Mesothelial cell of epicardium (in vitro differentiated cells): ENCODE data around the gene KCNB1. TPM values are rescaled to one million over a fixed set of nuclear protein-coding genes. Genes with fewer than 3 reads are reported as not detected.

ENCODE experiments used
- DNase-seq, 2 experiments: peaks; one replicate each; pipeline ENCODE4 v3.0.0; 2021; ENCODE audit warnings: low spot score in 2 of 2; ENCODE audit not compliant: unreplicated experiment in 2 of 2
- H3K27ac Mint-ChIP-seq: 2 replicates; pipeline ENCODE4 v1.8.0; 2021; ENCODE audit warnings: mixed read lengths
- H3K27me3 Mint-ChIP-seq: 2 replicates; pipeline ENCODE4 v1.8.0; 2021; ENCODE audit warnings: low read depth, mixed read lengths
- H3K36me3 Mint-ChIP-seq: 2 replicates; pipeline ENCODE4 v1.8.0; 2021; ENCODE audit warnings: mixed read lengths
- H3K4me1 Mint-ChIP-seq: 2 replicates; pipeline ENCODE4 v1.8.0; 2021; ENCODE audit warnings: mixed read lengths
- H3K4me3 Mint-ChIP-seq: 2 replicates; pipeline ENCODE4 v1.8.0; 2021; ENCODE audit warnings: mild to moderate bottlenecking, moderate library complexity, mixed read lengths
- H3K9me3 Mint-ChIP-seq: 2 replicates; pipeline ENCODE4 v1.8.0; 2021; ENCODE audit warnings: mixed read lengths
- CTCF ChIP-seq: fragments of 200-600 bp; sonication (generic); IDR thresholded peaks from one replicate; pipeline ENCODE4 v1.5.0; 2021; ENCODE audit warnings: antibody characterized with exemption; ENCODE audit not compliant: unreplicated experiment
- total RNA-seq: library from RNA; stranded (reverse); gene quantifications from 3 replicates; pipeline ENCODE4 v1.2.1, GENCODE V29; 2021

The KCNB1 gene
- 0.51 to 1.1 TPM (median 0.52 TPM) in 3 replicates for total RNA-seq

GRCh38 chr20:49482621-49483017 lies at the start of gene KCNB1:
TSS of gene KCNB1 (minus strand) at chr20:49482668. CDS start at chr20:49482480, 188 bp downstream.
- TF ChIP-seq CTCF, result no peak
- DNase-seq, result peak; percentile 75 to 90
- peaks cover 79% of the 10 kb centered on the region for H3K27me3 Mint-ChIP-seq
- H3K36me3 Mint-ChIP-seq, result no peaks in the 10 kb centered on the region
- H3K9me3 Mint-ChIP-seq, result no peaks in the 10 kb centered on the region
- H3K27ac Mint-ChIP-seq, result no peak within 1 kb of the TSS
- peaks cover 6% of the 10 kb centered on the region for H3K4me1 Mint-ChIP-seq
- H3K4me3 Mint-ChIP-seq, result peak within 1 kb of the TSS; percentile 56

GRCh38 chr20:49529470-49529869 lies 47.0 kb upstream of the KCNB1 start:
- H3K4me3 Mint-ChIP-seq, result no peak overlapping the region
- DNase-seq, result no peak
- no peaks in the 10 kb centered on the region for H3K4me1 Mint-ChIP-seq
- H3K27me3 Mint-ChIP-seq, result no peaks in the 10 kb centered on the region
- TF ChIP-seq CTCF, result no peak
- peaks cover 43% of the 10 kb centered on the region for H3K36me3 Mint-ChIP-seq
- no peak overlapping the region for H3K27ac Mint-ChIP-seq
- no peaks in the 10 kb centered on the region for H3K9me3 Mint-ChIP-seq

GRCh38 chr20:49526568-49526967 lies 44.1 kb upstream of the KCNB1 start:
- Mint-ChIP-seq H3K4me1 (no peaks in the 10 kb centered on the region), H3K27ac (no peak overlapping the region), H3K27me3 (no peaks in the 10 kb centered on the region), H3K4me3 (no peak overlapping the region), H3K9me3 (peaks cover 7% of the 10 kb centered on the region), H3K36me3 (peaks cover 56% of the 10 kb centered on the region)
- no peak for DNase-seq
- TF ChIP-seq CTCF, result no peak

- H3K4me1 Mint-ChIP-seq, result no peaks in the 10 kb centered on the region
- no peak overlapping the region for H3K27ac Mint-ChIP-seq
- no peak for TF ChIP-seq CTCF
- no peak for DNase-seq
- peaks cover 7% of the 10 kb centered on the region for H3K9me3 Mint-ChIP-seq
- no peak overlapping the region for H3K4me3 Mint-ChIP-seq
- no peaks in the 10 kb centered on the region for H3K27me3 Mint-ChIP-seq
- H3K36me3 Mint-ChIP-seq, result peaks cover 61% of the 10 kb centered on the region
These were observed 43.6 kb upstream of the KCNB1 start for GRCh38 chr20:49526056-49526455.

GRCh38 chr20:49523767-49524360 lies 41.4 kb upstream of the KCNB1 start:
- no peaks in the 10 kb centered on the region for H3K4me1 Mint-ChIP-seq
- H3K4me3 Mint-ChIP-seq, result no peak overlapping the region
- H3K36me3 Mint-ChIP-seq, result peaks cover 59% of the 10 kb centered on the region
- H3K27me3 Mint-ChIP-seq, result no peaks in the 10 kb centered on the region
- no peak overlapping the region for H3K27ac Mint-ChIP-seq
- peaks cover 7% of the 10 kb centered on the region for H3K9me3 Mint-ChIP-seq
- no peak for TF ChIP-seq CTCF
- no peak for DNase-seq

GRCh38 chr20:49521356-49521755 lies 38.9 kb upstream of the KCNB1 start:
- no peak overlapping the region for H3K27ac Mint-ChIP-seq
- no peak overlapping the region for H3K4me3 Mint-ChIP-seq
- DNase-seq, result no peak
- peaks cover 7% of the 10 kb centered on the region for H3K9me3 Mint-ChIP-seq
- H3K36me3 Mint-ChIP-seq, result peaks cover 67% of the 10 kb centered on the region
- no peaks in the 10 kb centered on the region for H3K27me3 Mint-ChIP-seq
- no peak for TF ChIP-seq CTCF
- no peaks in the 10 kb centered on the region for H3K4me1 Mint-ChIP-seq
